ENCODE data around the gene CLSTN2.

The CLSTN2 gene

GRCh38 chr3:139969386-139969785 lies 34.4 kb downstream of the CLSTN2 start:
- H3K36me3 Mint-ChIP-seq (ENCODE audit: low read depth): no peaks in the 10 kb centered on the region
- H3K27me3 Mint-ChIP-seq (ENCODE audit: low read depth): no peaks in the 10 kb centered on the region
- H3K9me3 Mint-ChIP-seq: no peaks in the 10 kb centered on the region
- no peak overlapping the region for H3K27ac Mint-ChIP-seq
- no peak overlapping the region for H3K4me3 Mint-ChIP-seq
- H3K4me1 Mint-ChIP-seq (ENCODE audit: low read depth): no peaks in the 10 kb centered on the region

GRCh38 chr3:139970526-139970925 lies 35.5 kb downstream of the CLSTN2 start:
- H3K4me1 Mint-ChIP-seq (ENCODE audit: low read depth): no peaks in the 10 kb centered on the region
- H3K27ac Mint-ChIP-seq: no peak overlapping the region
- no peaks in the 10 kb centered on the region for H3K36me3 Mint-ChIP-seq (ENCODE audit: low read depth)
- H3K4me3 Mint-ChIP-seq: no peak overlapping the region
- no peaks in the 10 kb centered on the region for H3K27me3 Mint-ChIP-seq (ENCODE audit: low read depth)
- H3K9me3 Mint-ChIP-seq: no peaks in the 10 kb centered on the region

GRCh38 chr3:139974809-139975425 lies 39.9 kb downstream of the CLSTN2 start:
- Mint-ChIP-seq H3K27me3 (ENCODE audit: low read depth) (no peaks in the 10 kb centered on the region), H3K4me3 (no peak overlapping the region), H3K36me3 (ENCODE audit: low read depth) (no peaks in the 10 kb centered on the region), H3K9me3 (no peaks in the 10 kb centered on the region), H3K27ac (no peak overlapping the region), H3K4me1 (ENCODE audit: low read depth) (no peaks in the 10 kb centered on the region)

- H3K4me3 Mint-ChIP-seq: no peak overlapping the region
- H3K27ac Mint-ChIP-seq: no peak overlapping the region
- H3K36me3 Mint-ChIP-seq (ENCODE audit: low read depth): no peaks in the 10 kb centered on the region
- no peaks in the 10 kb centered on the region for H3K9me3 Mint-ChIP-seq
- no peaks in the 10 kb centered on the region for H3K27me3 Mint-ChIP-seq (ENCODE audit: low read depth)
- H3K4me1 Mint-ChIP-seq (ENCODE audit: low read depth): no peaks in the 10 kb centered on the region
These were observed 40.8 kb downstream of the CLSTN2 start for GRCh38 chr3:139975594-139976365.

- Mint-ChIP-seq H3K27ac (no peak overlapping the region), H3K4me1 (ENCODE audit: low read depth) (no peaks in the 10 kb centered on the region), H3K27me3 (ENCODE audit: low read depth) (no peaks in the 10 kb centered on the region), H3K9me3 (no peaks in the 10 kb centered on the region), H3K4me3 (no peak overlapping the region), H3K36me3 (ENCODE audit: low read depth) (no peaks in the 10 kb centered on the region)
These were observed 44.0 kb downstream of the CLSTN2 start for GRCh38 chr3:139978966-139979365.

GRCh38 chr3:139979991-139980390 lies 45.0 kb downstream of the CLSTN2 start:
- H3K4me1 Mint-ChIP-seq (ENCODE audit: low read depth): no peaks in the 10 kb centered on the region
- no peaks in the 10 kb centered on the region for H3K36me3 Mint-ChIP-seq (ENCODE audit: low read depth)
- H3K27ac Mint-ChIP-seq: no peak overlapping the region
- no peaks in the 10 kb centered on the region for H3K9me3 Mint-ChIP-seq
- no peak overlapping the region for H3K4me3 Mint-ChIP-seq
- H3K27me3 Mint-ChIP-seq (ENCODE audit: low read depth): no peaks in the 10 kb centered on the region

GRCh38 chr3:139982404-139982803 lies 47.4 kb downstream of the CLSTN2 start:
- Mint-ChIP-seq H3K36me3 (ENCODE audit: low read depth) (no peaks in the 10 kb centered on the region), H3K27me3 (ENCODE audit: low read depth) (no peaks in the 10 kb centered on the region), H3K4me1 (ENCODE audit: low read depth) (no peaks in the 10 kb centered on the region), H3K27ac (no peak overlapping the region), H3K4me3 (no peak overlapping the region), H3K9me3 (no peaks in the 10 kb centered on the region)

GRCh38 chr3:139985576-139985975 lies 50.6 kb downstream of the CLSTN2 start:
- H3K27me3 Mint-ChIP-seq (ENCODE audit: low read depth): no peaks in the 10 kb centered on the region
- no peak overlapping the region for H3K4me3 Mint-ChIP-seq
- H3K4me1 Mint-ChIP-seq (ENCODE audit: low read depth): no peaks in the 10 kb centered on the region
- no peaks in the 10 kb centered on the region for H3K9me3 Mint-ChIP-seq
- no peak overlapping the region for H3K27ac Mint-ChIP-seq
- H3K36me3 Mint-ChIP-seq (ENCODE audit: low read depth): no peaks in the 10 kb centered on the region

- Mint-ChIP-seq H3K4me3 (no peak overlapping the region), H3K36me3 (ENCODE audit: low read depth) (no peaks in the 10 kb centered on the region), H3K27me3 (ENCODE audit: low read depth) (no peaks in the 10 kb centered on the region), H3K4me1 (ENCODE audit: low read depth) (no peaks in the 10 kb centered on the region), H3K9me3 (no peaks in the 10 kb centered on the region), H3K27ac (no peak overlapping the region)
These were observed 52.9 kb downstream of the CLSTN2 start for GRCh38 chr3:139987908-139988307.

- H3K4me1 Mint-ChIP-seq (ENCODE audit: low read depth): no peaks in the 10 kb centered on the region
- no peak overlapping the region for H3K4me3 Mint-ChIP-seq
- H3K36me3 Mint-ChIP-seq (ENCODE audit: low read depth): no peaks in the 10 kb centered on the region
- H3K9me3 Mint-ChIP-seq: no peaks in the 10 kb centered on the region
- H3K27ac Mint-ChIP-seq: no peak overlapping the region
- H3K27me3 Mint-ChIP-seq (ENCODE audit: low read depth): no peaks in the 10 kb centered on the region
These were observed 53.6 kb downstream of the CLSTN2 start for GRCh38 chr3:139988472-139989156.

- no peaks in the 10 kb centered on the region for H3K4me1 Mint-ChIP-seq (ENCODE audit: low read depth)
- no peaks in the 10 kb centered on the region for H3K36me3 Mint-ChIP-seq (ENCODE audit: low read depth)
These were observed 59.9 kb downstream of the CLSTN2 start for GRCh38 chr3:139994891-139995290.

GRCh38 chr3:140004271-140004670 lies 69.3 kb downstream of the CLSTN2 start:
- H3K4me1 Mint-ChIP-seq (ENCODE audit: low read depth): no peaks in the 10 kb centered on the region

More at GRCh38 chr3:139994891-139995290, 59.9 kb downstream of the CLSTN2 start:
- H3K4me3 Mint-ChIP-seq: no peak overlapping the region
- H3K27ac Mint-ChIP-seq: no peak overlapping the region
- H3K27me3 Mint-ChIP-seq (ENCODE audit: low read depth): no peaks in the 10 kb centered on the region
- no peaks in the 10 kb centered on the region for H3K9me3 Mint-ChIP-seq

GRCh38 chr3:140006331-140006730 lies 71.3 kb downstream of the CLSTN2 start:
- H3K4me3 Mint-ChIP-seq: no peak overlapping the region
- no peaks in the 10 kb centered on the region for H3K27me3 Mint-ChIP-seq (ENCODE audit: low read depth)
- no peak overlapping the region for H3K27ac Mint-ChIP-seq
- no peaks in the 10 kb centered on the region for H3K9me3 Mint-ChIP-seq
- no peaks in the 10 kb centered on the region for H3K4me1 Mint-ChIP-seq (ENCODE audit: low read depth)
- no peaks in the 10 kb centered on the region for H3K36me3 Mint-ChIP-seq (ENCODE audit: low read depth)

More at GRCh38 chr3:140004271-140004670, 69.3 kb downstream of the CLSTN2 start:
- H3K4me3 Mint-ChIP-seq: no peak overlapping the region
- H3K27ac Mint-ChIP-seq: no peak overlapping the region
- no peaks in the 10 kb centered on the region for H3K9me3 Mint-ChIP-seq
- H3K36me3 Mint-ChIP-seq (ENCODE audit: low read depth): no peaks in the 10 kb centered on the region
- H3K27me3 Mint-ChIP-seq (ENCODE audit: low read depth): no peaks in the 10 kb centered on the region

GRCh38 chr3:140007081-140007480 lies 72.1 kb downstream of the CLSTN2 start:
- Mint-ChIP-seq H3K9me3 (no peaks in the 10 kb centered on the region), H3K36me3 (ENCODE audit: low read depth) (no peaks in the 10 kb centered on the region), H3K27me3 (ENCODE audit: low read depth) (no peaks in the 10 kb centered on the region), H3K4me1 (ENCODE audit: low read depth) (no peaks in the 10 kb centered on the region), H3K4me3 (no peak overlapping the region), H3K27ac (no peak overlapping the region)
